ENCODE measurements around the gene SRRM4.

DNA sequence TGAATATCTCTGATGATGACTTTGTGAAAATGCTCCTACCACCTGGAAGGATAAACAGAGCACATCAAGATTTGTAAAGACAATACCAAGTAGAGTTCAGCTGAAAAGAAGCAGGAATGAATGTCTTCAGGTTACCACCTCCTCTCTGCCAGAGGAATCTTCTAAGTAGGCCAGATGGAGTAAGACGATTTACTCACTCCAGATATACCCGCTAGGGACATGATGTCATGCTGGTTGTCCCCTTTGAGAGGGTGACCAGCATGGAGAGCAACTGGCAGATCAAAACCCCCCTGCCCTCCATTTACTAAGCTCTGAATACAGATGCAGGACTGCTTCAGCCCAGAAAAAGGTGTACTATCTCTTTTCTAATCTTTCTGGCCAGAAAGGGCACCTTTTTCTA, 158.1 kb downstream of the SRRM4 start:
- TF ChIP-seq CTCF (IDR thresholded peaks at IDR 0.05), result no peak
- TF ChIP-seq POLR2A (IDR thresholded peaks at IDR 0.05), result no peak
